Skeletal muscle satellite cell (primary cell): ENCODE data around the gene TECRL.
A peak's percentile ranks its signal among the peaks of the same experiment; 100 is the strongest.

Experiments
- H3K27me3 ChIP-seq: 2 replicates; pipeline ENCODE4 v1.7.0; 2013; ENCODE audit warnings: low read length; ENCODE audit not compliant: control insufficient read depth, insufficient read depth
- H3K36me3 ChIP-seq: 2 replicates; pipeline ENCODE4 v1.7.0; 2013; ENCODE audit warnings: mild to moderate bottlenecking, control low read depth, low read length; ENCODE audit not compliant: insufficient read depth
- H3K4me1 ChIP-seq: 2 replicates; pipeline ENCODE4 v1.7.0; 2013; ENCODE audit warnings: low read length; ENCODE audit not compliant: control insufficient read depth, insufficient read depth
- H3K4me2 ChIP-seq: 2 replicates; pipeline ENCODE4 v1.7.0; 2013; ENCODE audit warnings: mild to moderate bottlenecking, low read length
- H3K4me3 ChIP-seq: 2 replicates; pipeline ENCODE4 v1.7.0; 2013; ENCODE audit warnings: low read length
- H3K9ac ChIP-seq: 2 replicates; pipeline ENCODE4 v1.7.0; 2013; ENCODE audit warnings: mild to moderate bottlenecking, low read depth, low read length, moderate library complexity
- H3K9me3 ChIP-seq: replicated peaks from 2 replicates; pipeline ENCODE4 v1.7.0; 2013; ENCODE audit warnings: mild to moderate bottlenecking, control low read depth, low read length

Gene TECRL

DNA sequence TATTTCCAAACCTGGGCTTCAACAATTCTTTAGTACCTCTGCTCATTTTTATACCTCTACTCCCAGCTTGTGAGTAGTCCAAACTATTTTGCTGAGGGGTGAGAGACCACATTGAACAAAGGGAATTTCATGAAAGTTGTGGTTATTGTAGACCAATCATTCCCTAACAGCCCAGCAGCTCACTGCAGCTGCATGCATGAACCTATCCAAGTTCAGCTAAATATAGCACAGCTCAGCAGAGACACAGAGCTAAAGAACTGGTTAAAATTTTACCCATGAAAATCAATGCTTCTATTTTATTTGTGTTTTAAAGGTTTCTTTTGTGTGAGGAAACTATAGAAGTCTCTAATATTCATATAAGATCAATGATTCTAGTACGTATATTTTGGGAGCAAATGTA, 82.7 kb downstream of the TECRL start:
- H3K4me3 ChIP-seq = no peak overlapping the region
- no peaks in the 10 kb centered on the region for H3K9me3 ChIP-seq

DNA sequence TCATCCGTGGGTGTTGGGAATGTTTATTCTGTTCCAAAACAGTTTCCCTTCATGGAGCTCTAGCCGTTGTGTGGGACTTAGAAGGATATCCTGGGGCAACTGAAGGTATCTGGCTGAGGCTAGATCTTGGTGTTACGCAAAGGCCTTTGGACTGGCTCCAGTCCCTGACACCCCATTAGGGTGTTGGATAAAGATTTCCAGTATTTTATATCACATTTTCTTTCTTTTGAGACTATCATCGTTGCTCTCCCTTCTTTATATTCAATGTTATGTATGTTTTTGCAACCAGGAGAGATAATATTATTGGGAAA, 103.0 kb downstream of the TECRL start:
- H3K36me3 ChIP-seq = no peaks in the 10 kb centered on the region
- no peaks in the 10 kb centered on the region for H3K27me3 ChIP-seq
- no peak overlapping the region for H3K4me3 ChIP-seq
- no peak overlapping the region for H3K4me2 ChIP-seq
- no peaks in the 10 kb centered on the region for H3K4me1 ChIP-seq
- no peak overlapping the region for H3K9ac ChIP-seq
- H3K9me3 ChIP-seq = no peaks in the 10 kb centered on the region

More for the DNA sequence above, 82.7 kb downstream of the TECRL start:
- Histone ChIP-seq H3K4me2 (no peak overlapping the region), H3K9ac (no peak overlapping the region), H3K27me3 (no peaks in the 10 kb centered on the region), H3K4me1 (no peaks in the 10 kb centered on the region), H3K36me3 (no peaks in the 10 kb centered on the region)

DNA sequence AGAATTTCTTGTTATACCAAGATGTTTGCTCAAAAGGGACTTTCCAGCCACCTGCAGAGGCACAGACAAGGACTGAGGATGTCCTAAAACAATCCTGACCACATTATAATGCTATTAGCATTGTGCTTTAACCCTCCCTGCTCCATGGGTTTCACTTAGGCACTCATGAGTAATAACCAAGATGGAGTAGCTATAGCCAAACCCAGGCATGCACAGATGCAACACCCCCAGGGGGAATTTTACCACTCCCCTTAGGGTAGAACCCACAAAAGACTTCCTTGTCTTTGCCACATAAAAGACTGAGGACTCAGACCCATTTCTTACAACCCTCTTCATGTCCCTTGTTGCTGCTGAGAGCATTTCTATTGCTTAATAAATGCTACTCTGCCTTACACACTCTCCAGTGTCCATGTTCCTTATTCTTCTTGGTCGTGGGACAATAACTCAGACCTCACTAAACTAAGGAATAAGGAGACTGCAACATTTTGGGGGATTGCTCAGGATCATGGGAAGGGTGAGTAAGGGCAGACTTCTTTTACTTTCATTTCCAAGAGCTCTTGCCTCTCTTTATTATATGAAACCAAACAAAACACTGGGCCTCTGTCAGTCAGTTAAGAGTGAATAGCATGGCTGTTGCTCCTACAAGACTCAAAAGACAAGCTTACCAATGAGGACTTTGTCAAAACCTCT, 103.5 kb downstream of the TECRL start:
- no peak overlapping the region for H3K4me2 ChIP-seq
- no peaks in the 10 kb centered on the region for H3K9me3 ChIP-seq
- no peak overlapping the region for H3K9ac ChIP-seq
- H3K4me1 ChIP-seq = no peaks in the 10 kb centered on the region
- no peaks in the 10 kb centered on the region for H3K36me3 ChIP-seq
- no peaks in the 10 kb centered on the region for H3K27me3 ChIP-seq
- no peak overlapping the region for H3K4me3 ChIP-seq

DNA sequence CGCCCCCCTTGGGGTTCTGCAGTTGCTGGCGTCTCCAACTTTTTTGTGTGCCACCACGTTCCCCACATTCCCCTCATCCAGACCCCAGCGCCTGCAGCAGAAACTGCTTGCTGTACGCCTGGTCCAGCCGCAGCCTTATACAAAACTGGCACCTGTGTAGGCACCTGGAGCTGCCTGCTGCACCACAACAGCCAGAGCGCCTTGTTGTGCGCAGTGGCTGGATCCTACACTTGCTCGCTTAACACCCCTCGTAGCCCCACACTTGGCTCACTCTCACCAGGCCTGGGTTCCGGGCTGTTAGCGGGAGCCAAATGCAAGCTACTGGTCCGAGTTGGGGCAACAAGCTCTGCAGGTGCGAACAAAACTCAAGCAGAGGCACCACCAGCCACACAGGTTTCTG, 136.8 kb downstream of the TECRL start:
- H3K27me3 ChIP-seq = no peaks in the 10 kb centered on the region
- no peak overlapping the region for H3K4me3 ChIP-seq
- peaks cover 8% of the 10 kb centered on the region for H3K4me1 ChIP-seq
- H3K36me3 ChIP-seq = no peaks in the 10 kb centered on the region
- H3K9ac ChIP-seq = no peak overlapping the region
- H3K9me3 ChIP-seq = no peaks in the 10 kb centered on the region
- H3K4me2 ChIP-seq = peak overlapping the region; percentile 89

DNA sequence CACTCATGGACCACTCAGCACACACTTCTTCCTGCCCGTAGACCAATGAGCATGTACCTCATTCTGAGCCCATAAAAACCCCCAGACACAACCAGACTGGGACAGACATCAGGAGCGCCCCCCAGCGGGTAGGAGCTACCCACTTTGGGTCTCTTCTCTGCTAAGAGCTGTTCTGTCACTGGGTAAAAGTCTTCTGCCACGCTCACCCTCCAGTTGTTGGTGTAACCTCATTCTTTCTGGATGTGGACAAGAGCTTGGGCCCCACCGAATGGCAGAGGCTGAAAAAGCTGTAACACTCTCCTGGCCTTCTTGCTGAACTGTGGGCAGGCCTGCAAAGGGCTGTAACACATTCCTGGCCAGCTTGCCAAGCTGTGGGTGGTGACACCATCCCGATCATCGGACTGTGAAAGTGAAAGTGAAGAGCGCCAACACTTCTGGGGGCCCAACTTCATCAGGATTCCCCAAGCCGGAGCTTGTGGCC, 137.6 kb downstream of the TECRL start:
- Histone ChIP-seq H3K4me2 (peak overlapping the region; percentile 89), H3K4me1 (peaks cover 8% of the 10 kb centered on the region), H3K4me3 (peak overlapping the region; percentile 64), H3K27me3 (no peaks in the 10 kb centered on the region), H3K36me3 (no peaks in the 10 kb centered on the region), H3K9ac (peak overlapping the region; percentile 53), H3K9me3 (no peaks in the 10 kb centered on the region)

DNA sequence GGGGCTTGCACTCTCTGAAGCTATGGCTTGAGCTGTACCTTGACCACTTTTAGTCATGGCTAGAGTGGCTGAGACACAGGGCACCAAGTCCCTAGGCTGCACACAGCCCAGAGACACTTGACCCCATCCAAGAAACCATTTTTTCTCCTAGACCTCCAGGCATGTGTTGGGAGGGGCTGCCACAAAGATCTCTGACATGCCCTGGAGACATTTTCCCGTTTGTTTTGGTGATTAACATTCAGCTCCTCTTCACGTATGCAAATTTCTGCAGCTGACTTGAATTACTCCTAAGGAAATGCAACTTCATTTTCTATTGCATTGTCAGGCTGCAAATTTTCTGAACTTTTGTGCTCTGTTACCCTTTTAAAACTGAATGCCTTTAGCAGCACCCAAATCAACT, 142.6 kb downstream of the TECRL start:
- peaks cover 4% of the 10 kb centered on the region for H3K4me1 ChIP-seq
- H3K9me3 ChIP-seq = no peaks in the 10 kb centered on the region
- no peak overlapping the region for H3K4me3 ChIP-seq
- H3K4me2 ChIP-seq = no peak overlapping the region
- H3K36me3 ChIP-seq = no peaks in the 10 kb centered on the region
- H3K9ac ChIP-seq = no peak overlapping the region
- H3K27me3 ChIP-seq = no peaks in the 10 kb centered on the region

DNA sequence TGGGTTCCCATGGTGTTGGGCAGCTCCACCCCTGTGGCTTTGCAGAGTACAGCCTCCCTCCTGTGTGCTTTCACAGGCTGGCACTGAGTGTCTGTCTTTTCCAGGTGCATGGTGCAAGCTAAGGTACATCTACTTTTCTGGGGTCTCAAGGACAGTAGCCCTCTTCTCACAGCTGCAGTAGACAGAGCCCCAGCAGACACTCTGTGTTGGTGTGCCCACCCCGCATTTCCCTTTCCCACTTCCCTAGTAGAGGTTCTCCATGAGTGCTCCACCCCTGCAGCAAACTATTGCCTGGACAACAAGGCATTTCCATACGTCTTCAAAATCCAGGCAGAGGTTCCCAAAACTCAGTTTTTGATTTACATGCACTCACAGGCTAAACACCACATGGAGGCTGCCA, 143.0 kb downstream of the TECRL start:
- H3K9me3 ChIP-seq = no peaks in the 10 kb centered on the region
- H3K4me3 ChIP-seq = no peak overlapping the region
- H3K4me1 ChIP-seq = peaks cover under 1% of the 10 kb centered on the region
- H3K27me3 ChIP-seq = no peaks in the 10 kb centered on the region
- no peak overlapping the region for H3K9ac ChIP-seq
- H3K4me2 ChIP-seq = no peak overlapping the region
- H3K36me3 ChIP-seq = no peaks in the 10 kb centered on the region

DNA sequence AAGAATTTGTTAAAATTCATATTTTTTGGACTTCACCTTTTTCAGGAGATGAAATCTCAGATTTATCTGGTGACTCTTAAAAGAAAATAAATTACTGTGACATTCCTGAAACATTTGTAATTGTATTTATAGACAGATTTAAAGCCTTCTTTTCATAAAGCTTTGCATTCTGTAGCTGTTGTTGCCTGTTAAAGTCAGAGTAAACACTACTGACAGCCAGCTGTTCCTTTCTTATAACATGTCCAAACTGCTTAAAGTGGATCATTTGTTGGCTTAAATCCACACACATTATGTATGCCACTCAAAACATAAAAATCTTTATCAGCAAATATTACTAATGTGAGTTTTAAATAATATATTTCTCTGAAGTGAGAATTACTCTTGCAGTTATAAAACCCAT, 157.5 kb downstream of the TECRL start:
- Histone ChIP-seq H3K4me2 (no peak overlapping the region), H3K4me1 (no peaks in the 10 kb centered on the region), H3K4me3 (no peak overlapping the region), H3K9me3 (no peaks in the 10 kb centered on the region), H3K27me3 (no peaks in the 10 kb centered on the region), H3K9ac (no peak overlapping the region), H3K36me3 (no peaks in the 10 kb centered on the region)

DNA sequence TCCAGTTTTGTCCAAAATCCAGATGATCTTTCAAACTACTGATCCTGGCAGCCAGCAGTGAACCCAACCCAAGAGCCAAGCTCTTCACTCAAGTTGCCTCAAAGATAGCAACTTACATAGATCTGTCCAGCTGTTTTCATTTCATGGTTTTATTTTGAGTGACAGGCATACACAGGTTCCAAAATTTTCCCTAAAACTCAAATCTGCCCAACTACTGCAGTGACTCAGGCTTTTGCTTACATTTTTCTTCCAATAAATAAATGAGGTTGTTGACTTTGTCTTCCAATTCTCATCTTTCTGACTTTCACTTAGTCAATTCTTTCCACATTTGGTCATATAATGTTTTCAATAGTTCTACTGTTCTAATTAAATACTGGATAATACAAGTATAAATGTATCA, 158.8 kb downstream of the TECRL start:
- no peak overlapping the region for H3K4me2 ChIP-seq
- H3K9ac ChIP-seq = no peak overlapping the region
- no peaks in the 10 kb centered on the region for H3K27me3 ChIP-seq
- H3K9me3 ChIP-seq = no peaks in the 10 kb centered on the region
- no peak overlapping the region for H3K4me3 ChIP-seq
- no peaks in the 10 kb centered on the region for H3K4me1 ChIP-seq
- H3K36me3 ChIP-seq = no peaks in the 10 kb centered on the region

DNA sequence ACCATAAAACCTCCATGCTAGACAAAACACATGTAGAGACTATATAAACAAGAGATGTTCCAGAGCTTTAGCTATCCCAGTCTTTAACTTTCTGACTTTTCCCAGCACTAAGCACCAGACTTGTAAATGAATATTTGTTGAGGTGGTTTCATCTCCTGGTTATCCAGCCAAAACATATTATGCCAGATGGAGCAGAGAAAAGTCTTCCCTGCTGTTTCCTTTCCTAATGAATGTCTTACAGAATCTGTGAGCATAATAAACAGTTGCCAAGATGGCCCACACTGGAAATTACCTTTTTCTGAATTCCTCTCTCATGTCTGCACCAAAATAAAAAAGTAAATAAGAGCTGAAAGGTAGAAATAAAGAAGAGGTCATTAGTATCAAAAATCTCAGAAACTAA, 159.2 kb downstream of the TECRL start:
- no peaks in the 10 kb centered on the region for H3K4me1 ChIP-seq
- no peaks in the 10 kb centered on the region for H3K36me3 ChIP-seq
- H3K4me3 ChIP-seq = no peak overlapping the region
- H3K9ac ChIP-seq = no peak overlapping the region
- H3K4me2 ChIP-seq = no peak overlapping the region
- no peaks in the 10 kb centered on the region for H3K9me3 ChIP-seq
- no peaks in the 10 kb centered on the region for H3K27me3 ChIP-seq

DNA sequence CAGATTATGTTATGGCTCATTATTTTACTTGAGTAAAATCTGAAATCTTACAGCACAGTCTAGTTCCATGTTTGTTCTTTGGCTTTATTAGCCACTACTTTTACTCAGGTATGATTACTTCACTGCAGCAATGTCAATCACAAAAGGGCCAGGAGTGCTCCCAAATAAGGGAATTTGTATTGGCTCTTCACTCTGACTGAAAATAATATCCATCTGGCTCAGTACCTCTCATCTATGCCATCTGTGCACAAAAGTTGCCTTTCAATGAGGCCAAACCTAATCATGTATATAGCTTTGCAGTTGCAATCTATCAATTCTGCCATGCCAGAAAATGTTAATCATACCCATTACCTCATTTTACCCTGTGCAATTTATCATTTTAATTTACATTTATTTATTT, 161.1 kb downstream of the TECRL start:
- Histone ChIP-seq H3K4me2 (no peak overlapping the region), H3K4me1 (no peaks in the 10 kb centered on the region), H3K27me3 (no peaks in the 10 kb centered on the region), H3K36me3 (no peaks in the 10 kb centered on the region), H3K9ac (no peak overlapping the region), H3K9me3 (no peaks in the 10 kb centered on the region), H3K4me3 (no peak overlapping the region)

DNA sequence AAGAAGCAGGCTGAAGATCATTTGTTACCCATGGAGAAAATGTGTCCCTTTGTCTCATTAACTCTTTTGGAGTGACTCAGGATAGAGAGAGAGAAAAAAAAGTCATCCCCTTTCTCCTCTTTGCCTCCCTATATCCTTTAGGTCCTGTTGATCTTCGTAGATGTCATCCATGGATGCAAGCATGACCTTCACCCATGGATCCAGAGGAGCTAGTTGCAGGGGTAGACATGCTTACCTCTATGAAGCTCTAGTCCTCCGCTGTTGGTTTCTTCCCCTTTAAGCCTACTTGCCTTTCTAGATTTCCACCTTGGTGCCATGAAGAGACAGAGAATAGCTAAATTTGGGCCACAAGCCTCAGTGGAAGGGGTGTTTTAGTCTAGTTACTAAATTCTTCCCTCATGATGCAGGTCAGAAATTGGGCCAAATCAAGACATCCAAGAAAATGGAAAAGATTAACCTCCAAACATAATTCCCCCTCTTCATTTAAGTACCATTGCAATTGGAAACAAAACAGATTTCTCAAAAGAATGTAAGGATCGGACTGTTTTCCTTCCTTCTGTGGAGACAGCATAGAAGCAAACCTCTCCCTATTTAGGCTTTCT, 178.4 kb downstream of the TECRL start:
- no peaks in the 10 kb centered on the region for H3K4me1 ChIP-seq
- peaks cover 25% of the 10 kb centered on the region for H3K9me3 ChIP-seq
- H3K36me3 ChIP-seq = no peaks in the 10 kb centered on the region
- no peak overlapping the region for H3K9ac ChIP-seq
- H3K4me2 ChIP-seq = no peak overlapping the region
- H3K4me3 ChIP-seq = no peak overlapping the region
- H3K27me3 ChIP-seq = no peaks in the 10 kb centered on the region
